ENCODE results near the gene TXNDC5. TPM values are rescaled to one million over a fixed set of nuclear protein-coding genes. Genes with fewer than 3 reads are reported as not detected.

TXNDC5 gene
- total and polyA plus RNA-seq, 9 of the 15 experiments (the other 6 are each of a cell fraction or from before 2014, with no cell fraction given) = 33.9 to 156 (median 137) TPM

- Histone ChIP-seq H3K27me3 (ENCODE audit: control insufficient read depth in 2 of 2, insufficient read depth in 2 of 2, low read length in 2 of 2) (peaks cover 21 to 25% of the 10 kb centered on the region in 2 experiments), H3K4me2 (ENCODE audit: insufficient read depth, low read length) (no peak overlapping the region), H4K20me1 (replicated peaks; ENCODE audit: control insufficient read depth, insufficient read depth, low read length) (no peaks in the 10 kb centered on the region), H2AFZ (ENCODE audit: low read depth, low read length) (no peak overlapping the region), H3K27ac (ENCODE audit: extremely low read depth, low read depth, low read length) (no peak overlapping the region), H3K9me1 (ENCODE audit: control insufficient read depth, insufficient read depth, low read length) (no peaks in the 10 kb centered on the region), H3K9me3 (replicated peaks; ENCODE audit: control insufficient read depth, insufficient read depth, low read depth, low read length) (no peaks in the 10 kb centered on the region), H3K79me2 (ENCODE audit: control insufficient read depth, insufficient read depth, low read length) (no peaks in the 10 kb centered on the region), H3K36me3 (ENCODE audit: control insufficient read depth, insufficient read depth, low read length) (no peaks in the 10 kb centered on the region), H3K4me1 (replicated peaks in 1 of 2; ENCODE audit: control insufficient read depth in 2 of 2, insufficient read depth in 2 of 2, low read length in 2 of 2) (no peaks in the 10 kb centered on the region), H3K4me3 (no peak overlapping the region), H3K9ac (ENCODE audit: insufficient read depth in 1 of 2, low read depth in 2 of 2, low read length in 2 of 2) (no peak overlapping the region)
- intact Hi-C loops (cut with micrococcal nuclease) (no loop called here), in situ Hi-C loops (cut with MboI) (no loop called here)
- no peak for DNase-seq (ENCODE audit: extremely low read depth in 1 of 4, low spot score in 3 of 4)
- POLR2A ChIA-PET = interaction anchor here (0.6 to 0.8 kb wide), 2 partner anchors 15 to 260 kb away, joined by 3 read pairs; partner anchors contain the start of gene EEF1E1
- CTCF ChIA-PET (ENCODE audit: low intra/inter-chr PET ratio) = no interaction called here
- TF ChIP-seq YY1 (IDR thresholded peaks at IDR 0.05; ENCODE audit: borderline replicate concordance in 1 of 3, control insufficient read depth in 1 of 3, extremely low read depth in 1 of 3, insufficient read depth in 3 of 3, insufficient read length in 1 of 3, insufficient replicate concordance in 2 of 3, low read depth in 1 of 3, low read length in 2 of 3) (peak in 1 of 3 experiments; percentile 17), CHCHD3 (CRISPR knock-in tag; IDR thresholded peaks at IDR 0.05) (no peak), ARHGAP35 (IDR thresholded peaks at IDR 0.05; ENCODE audit: partially characterized antibody) (no peak), ESRRB (CRISPR knock-in tag; IDR thresholded peaks at IDR 0.05; ENCODE audit: borderline replicate concordance) (no peak), ZNF584 (CRISPR knock-in tag; IDR thresholded peaks at IDR 0.05; ENCODE audit: low read depth) (no peak), HNRNPUL1 (IDR thresholded peaks at IDR 0.05; ENCODE audit: low read length) (no peak), ZNF583 (CRISPR knock-in tag; IDR thresholded peaks at IDR 0.05) (no peak), ZEB2 (IDR thresholded peaks at IDR 0.05) (no peak), DACH1 (IDR thresholded peaks at IDR 0.05; ENCODE audit: partially characterized antibody) (no peak), CEBPG (CRISPR knock-in tag; IDR thresholded peaks at IDR 0.05) (no peak), CEBPG (tag; conservative IDR thresholded peaks at IDR 0.05 in 1 of 2, IDR thresholded peaks at IDR 0.05 in 1 of 2) (0 out of 4 replicates have a peak, but pooled peaks of 1 of the 2 experiments have one; percentile 11), CBX5 (IDR thresholded peaks at IDR 0.05; ENCODE audit: borderline replicate concordance, low read depth) (no peak), ZNF77 (CRISPR knock-in tag; IDR thresholded peaks at IDR 0.05) (no peak)
- TF ChIP-seq, protein P1, sequence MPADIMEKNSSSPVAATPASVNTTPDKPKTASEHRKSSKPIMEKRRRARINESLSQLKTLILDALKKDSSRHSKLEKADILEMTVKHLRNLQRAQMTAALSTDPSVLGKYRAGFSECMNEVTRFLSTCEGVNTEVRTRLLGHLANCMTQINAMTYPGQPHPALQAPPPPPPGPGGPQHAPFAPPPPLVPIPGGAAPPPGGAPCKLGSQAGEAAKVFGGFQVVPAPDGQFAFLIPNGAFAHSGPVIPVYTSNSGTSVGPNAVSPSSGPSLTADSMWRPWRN (IDR thresholded peaks at IDR 0.05; ENCODE audit: low read depth) = no peak
- TF ChIP-seq, protein P2, sequence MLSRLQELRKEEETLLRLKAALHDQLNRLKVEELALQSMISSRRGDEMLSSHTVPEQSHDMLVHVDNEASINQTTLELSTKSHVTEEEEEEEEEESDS (CRISPR knock-in tag; IDR thresholded peaks at IDR 0.05) = no peak
- no TSS peak for BruUV-seq (replicated peaks)
- FAIRE-seq = no peak
- no peak for ATAC-seq
- 0% methylated on average over 3 of the region's 3 CpGs for WGBS (ENCODE audit: insufficient coverage, low coverage, missing lambda C conversion rate)
These were observed 68.7 kb downstream of the TXNDC5 start for GRCh38 chr6:7841781-7842468.
